Caco-2 (cell line): ENCODE data around the gene MSH3. TPM values are rescaled to one million over a fixed set of nuclear protein-coding genes. Genes with fewer than 3 reads are reported as not detected.

Source experiments
- BruUV-seq: library from RNA; stranded (reverse); fragments of 400-500 nt; replicated peaks from 2 replicates; lab custom pipeline; 2021; lab: Mats Ljungman, UMichigan
- CTCF ChIA-PET: fragments of 300-600 bp; sonication (Branson Sonifier 250); formaldehyde crosslinking; loops from one replicate; lab custom pipeline; 2022; ENCODE audit warnings: antibody characterized with exemption; lab: Charles Lee
- POLR2A ChIA-PET: fragments of 300-600 bp; sonication (Branson Sonifier 250); formaldehyde crosslinking; loops from one replicate; lab custom pipeline; 2022; ENCODE audit warnings: antibody characterized with exemption; lab: Charles Lee
- DNase-seq, 2 experiments: peaks; one replicate each; pipeline versions ENCODE4 v3.0.0 to v3.0.0-alpha.2; 2020 to 2022
- H3K27me3 ChIP-seq: replicated peaks from 2 replicates; pipeline ENCODE4 v1.6.0; 2011; ENCODE audit warnings: low read length; ENCODE audit not compliant: control insufficient read depth, insufficient read depth
- H3K36me3 ChIP-seq: 2 replicates; pipeline ENCODE4 v1.5.1; 2011; ENCODE audit warnings: low read length; ENCODE audit not compliant: control insufficient read depth, insufficient read depth
- H3K4me1 ChIP-seq: fragments of 250-450 bp; sonication (Bioruptor Pico); 2 replicates; pipeline ENCODE4 v1.5.1; 2020; ENCODE audit warnings: mild to moderate bottlenecking
- H3K4me3 ChIP-seq: 2 replicates; pipeline ENCODE4 v1.5.1; 2011; ENCODE audit warnings: low read depth, mild to moderate bottlenecking, control low read depth, low read length
- H3K9me3 ChIP-seq: fragments of 250-450 bp; sonication (Bioruptor Pico); 2 replicates; pipeline ENCODE4 v1.5.1; 2020; ENCODE audit warnings: mild to moderate bottlenecking, moderate library complexity
- H3K27ac Mint-ChIP-seq: one replicate; pipeline ENCODE4 v1.8.0; 2022; ENCODE audit warnings: mixed read lengths; ENCODE audit not compliant: unreplicated experiment
- H3K27me3 Mint-ChIP-seq: one replicate; pipeline ENCODE4 v1.8.0; 2022; ENCODE audit warnings: mixed read lengths; ENCODE audit not compliant: insufficient read depth, unreplicated experiment
- H3K36me3 Mint-ChIP-seq: one replicate; pipeline ENCODE4 v1.8.0; 2022; ENCODE audit warnings: mild to moderate bottlenecking, mixed read lengths; ENCODE audit not compliant: insufficient read depth, unreplicated experiment
- H3K4me1 Mint-ChIP-seq: one replicate; pipeline ENCODE4 v1.8.0; 2022; ENCODE audit warnings: low read depth, mixed read lengths; ENCODE audit not compliant: unreplicated experiment
- H3K4me3 Mint-ChIP-seq: one replicate; pipeline ENCODE4 v1.8.0; 2022; ENCODE audit warnings: mild to moderate bottlenecking, moderate library complexity, mixed read lengths; ENCODE audit not compliant: unreplicated experiment
- H3K9me3 Mint-ChIP-seq: one replicate; pipeline ENCODE4 v1.8.0; 2022; ENCODE audit warnings: mixed read lengths; ENCODE audit not compliant: unreplicated experiment
- intact Hi-C: fragments of 100-400 bp; cut with micrococcal nuclease; formaldehyde crosslinking; loops from one replicate; pipeline ENCODE4 v1.10.0; 2022; ENCODE audit not compliant: unreplicated experiment
- total RNA-seq: library from RNA; stranded (reverse); gene quantifications from 2 replicates; pipeline ENCODE4 v1.2.3, GENCODE V29; 2022
- TF ChIP-seq, protein P1 (sequence below), 2 experiments: fragments of 200-600 bp in 1 of 2; IDR thresholded peaks; 1 replicate in 1 of 2; 2 replicates in 1 of 2; pipeline versions ENCODE4 v1.5.1 to v1.8.0; 2011 to 2022; ENCODE audit warnings: antibody characterized with exemption in 1 of 2, control low read depth in 1 of 2, inconsistent platforms in 1 of 2, low read depth in 1 of 2, low read length in 1 of 2, mild to moderate bottlenecking in 1 of 2, moderate library complexity in 1 of 2; ENCODE audit not compliant: insufficient read depth in 1 of 2, severe bottlenecking in 1 of 2, unreplicated experiment in 1 of 2

MSH3 gene
- total RNA-seq, 1 experiment from 2014 or later: 17.1 TPM

- Mint-ChIP-seq H3K9me3 (peaks cover 34% of the 10 kb centered on the region), H3K4me3 (no peak overlapping the region), H3K4me1 (no peaks in the 10 kb centered on the region), H3K36me3 (no peaks in the 10 kb centered on the region), H3K27ac (no peak overlapping the region), H3K27me3 (no peaks in the 10 kb centered on the region)
- Histone ChIP-seq H3K27me3 (no peaks in the 10 kb centered on the region), H3K4me3 (no peak overlapping the region), H3K4me1 (no peaks in the 10 kb centered on the region), H3K9me3 (peaks cover 12% of the 10 kb centered on the region), H3K36me3 (no peaks in the 10 kb centered on the region; the same call in 1 of the 2 replicates)
- BruUV-seq: no TSS peak
- intact Hi-C loops: no loop called here
- POLR2A ChIA-PET: no interaction called here
- CTCF ChIA-PET: no interaction called here
- DNase-seq: no peak
- TF ChIP-seq, protein P1, sequence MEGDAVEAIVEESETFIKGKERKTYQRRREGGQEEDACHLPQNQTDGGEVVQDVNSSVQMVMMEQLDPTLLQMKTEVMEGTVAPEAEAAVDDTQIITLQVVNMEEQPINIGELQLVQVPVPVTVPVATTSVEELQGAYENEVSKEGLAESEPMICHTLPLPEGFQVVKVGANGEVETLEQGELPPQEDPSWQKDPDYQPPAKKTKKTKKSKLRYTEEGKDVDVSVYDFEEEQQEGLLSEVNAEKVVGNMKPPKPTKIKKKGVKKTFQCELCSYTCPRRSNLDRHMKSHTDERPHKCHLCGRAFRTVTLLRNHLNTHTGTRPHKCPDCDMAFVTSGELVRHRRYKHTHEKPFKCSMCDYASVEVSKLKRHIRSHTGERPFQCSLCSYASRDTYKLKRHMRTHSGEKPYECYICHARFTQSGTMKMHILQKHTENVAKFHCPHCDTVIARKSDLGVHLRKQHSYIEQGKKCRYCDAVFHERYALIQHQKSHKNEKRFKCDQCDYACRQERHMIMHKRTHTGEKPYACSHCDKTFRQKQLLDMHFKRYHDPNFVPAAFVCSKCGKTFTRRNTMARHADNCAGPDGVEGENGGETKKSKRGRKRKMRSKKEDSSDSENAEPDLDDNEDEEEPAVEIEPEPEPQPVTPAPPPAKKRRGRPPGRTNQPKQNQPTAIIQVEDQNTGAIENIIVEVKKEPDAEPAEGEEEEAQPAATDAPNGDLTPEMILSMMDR (IDR thresholded peaks at IDR 0.05; ENCODE audit: insufficient read depth in 1 of 2, low read depth in 1 of 2, low read length in 1 of 2, severe bottlenecking in 1 of 2, unreplicated experiment in 1 of 2): no peak
Measured at GRCh38 chr5:80905405-80905804, 251.0 kb downstream of the MSH3 start.

- no peak overlapping the region for H3K27ac Mint-ChIP-seq
- CTCF ChIA-PET: no interaction called here
Measured at GRCh38 chr5:80912479-80912878, 258.0 kb downstream of the MSH3 start.

DNA sequence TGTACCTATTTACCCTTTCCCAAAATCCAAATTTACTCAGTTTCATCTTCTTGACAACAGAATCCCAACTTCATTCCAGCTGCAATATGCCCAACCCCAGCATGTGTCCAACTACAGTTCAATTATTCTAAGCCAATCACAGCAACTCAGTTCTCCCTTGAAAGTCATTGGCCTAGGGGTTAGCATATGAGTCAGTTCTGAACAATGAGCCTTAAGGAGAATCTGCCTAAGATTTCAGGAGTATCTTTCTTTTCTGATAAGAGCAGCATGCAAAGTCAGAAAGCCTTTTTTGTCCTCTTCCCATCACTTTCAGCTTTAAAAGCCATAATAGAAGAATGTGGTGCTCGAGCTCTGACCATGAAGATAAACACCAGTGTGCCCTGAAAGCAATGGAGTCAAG is 261.3 kb downstream of the MSH3 start:
- H3K9me3 Mint-ChIP-seq: no peaks in the 10 kb centered on the region
- H3K4me1 ChIP-seq: no peaks in the 10 kb centered on the region; the same call in 1 of the 2 replicates
- BruUV-seq: no TSS peak
- H3K9me3 ChIP-seq: no peaks in the 10 kb centered on the region
- no peak overlapping the region for H3K27ac Mint-ChIP-seq
- H3K36me3 Mint-ChIP-seq: peaks cover 4% of the 10 kb centered on the region
- no peak overlapping the region for H3K4me3 ChIP-seq
- ChIA-PET CTCF (no interaction called here), POLR2A (no interaction called here)
- TF ChIP-seq, protein P1 (IDR thresholded peaks at IDR 0.05; ENCODE audit: insufficient read depth in 1 of 2, low read depth in 1 of 2, low read length in 1 of 2, severe bottlenecking in 1 of 2, unreplicated experiment in 1 of 2): no peak
- intact Hi-C loops: no loop called here
- H3K36me3 ChIP-seq: no peaks in the 10 kb centered on the region
- no peaks in the 10 kb centered on the region for H3K27me3 Mint-ChIP-seq
- no peak for DNase-seq
- no peaks in the 10 kb centered on the region for H3K27me3 ChIP-seq
- no peaks in the 10 kb centered on the region for H3K4me1 Mint-ChIP-seq
- H3K4me3 Mint-ChIP-seq: no peak overlapping the region

More at GRCh38 chr5:80912479-80912878, 258.0 kb downstream of the MSH3 start:
- no peak overlapping the region for H3K4me3 Mint-ChIP-seq
- no peaks in the 10 kb centered on the region for H3K36me3 Mint-ChIP-seq
- no peaks in the 10 kb centered on the region for H3K9me3 ChIP-seq
- no peaks in the 10 kb centered on the region for H3K9me3 Mint-ChIP-seq
- BruUV-seq: no TSS peak
- no peaks in the 10 kb centered on the region for H3K27me3 ChIP-seq
- H3K4me3 ChIP-seq: no peak overlapping the region
- POLR2A ChIA-PET: no interaction called here
- no peaks in the 10 kb centered on the region for H3K27me3 Mint-ChIP-seq
- TF ChIP-seq, protein P1 (IDR thresholded peaks at IDR 0.05; ENCODE audit: insufficient read depth in 1 of 2, low read depth in 1 of 2, low read length in 1 of 2, severe bottlenecking in 1 of 2, unreplicated experiment in 1 of 2): no peak
- DNase-seq: no peak
- no peaks in the 10 kb centered on the region for H3K4me1 Mint-ChIP-seq
- H3K4me1 ChIP-seq: no peaks in the 10 kb centered on the region
- no peaks in the 10 kb centered on the region for H3K36me3 ChIP-seq
- intact Hi-C loops: no loop called here
